Gastroesophageal sphincter (tissue), 2 donors: Measurements from ENCODE around the gene MANEAL.

ENCODE experiments used
- EP300 ChIP-seq: sonication (generic); formaldehyde crosslinking; IDR thresholded peaks from one replicate; pipeline ENCODE4 v1.6.1; 2017; ENCODE audit warnings: antibody characterized with exemption, mild to moderate bottlenecking
- POLR2AphosphoS5 ChIP-seq: sonication (generic); formaldehyde crosslinking; IDR thresholded peaks from one replicate; pipeline ENCODE4 v1.6.1; 2017; ENCODE audit warnings: antibody characterized with exemption

DNA sequence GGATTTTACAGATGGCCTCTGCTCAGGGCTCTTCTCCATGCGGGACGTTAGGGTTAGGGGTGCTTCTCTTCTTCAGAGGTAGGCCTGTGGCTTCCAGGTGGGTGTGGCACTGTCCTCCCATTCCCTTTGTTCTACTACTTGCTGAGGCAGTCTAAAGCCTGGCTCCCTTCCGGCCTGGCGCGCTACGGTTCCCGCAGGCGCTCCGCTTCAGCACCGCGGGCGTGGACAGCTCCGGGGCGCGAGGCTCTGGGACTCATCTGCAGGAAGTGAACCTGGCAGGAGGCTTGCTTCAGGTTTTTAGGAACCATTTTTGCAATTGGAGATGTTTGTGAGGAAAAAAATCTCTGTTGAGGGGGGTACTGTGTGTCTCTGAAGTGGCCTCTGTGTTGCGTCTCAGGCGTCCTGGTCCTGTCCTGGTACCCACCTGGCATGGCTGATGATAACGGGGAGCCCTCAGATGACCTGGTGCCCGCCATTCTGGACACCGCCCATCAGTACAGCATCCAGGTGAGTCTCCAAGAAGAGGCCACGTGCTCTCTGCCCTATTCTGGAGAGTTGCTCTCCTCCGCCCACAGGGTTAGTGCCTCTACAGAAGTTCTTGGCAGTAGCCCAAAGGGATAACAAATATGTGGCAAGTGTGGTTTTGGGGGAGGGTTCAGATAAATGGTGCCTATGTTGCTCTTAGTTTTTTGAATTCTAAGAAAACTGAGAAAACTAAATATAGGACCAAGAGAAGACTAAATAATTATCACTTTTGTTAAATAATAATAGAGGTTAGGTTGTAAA is 1.9 kb downstream of the MANEAL start:
- TF ChIP-seq POLR2AphosphoS5, result no peak
- TF ChIP-seq EP300, result no peak
